ENCODE data around the gene MYL6. TPM values are rescaled to one million over a fixed set of nuclear protein-coding genes. Genes with fewer than 3 reads are reported as not detected.

Gene MYL6
- total and polyA plus RNA-seq, 12 donors = 1,276 to 3,646 (median 1,585) TPM

- Histone ChIP-seq H3K4me3 (no peak overlapping the region), H3K9me3 (replicated peaks in 1 of 3) (no peaks in the 10 kb centered on the region), H3K4me1 (replicated peaks in 1 of 2) (no peaks in the 10 kb centered on the region), H3K36me3 (replicated peaks in 1 of 2) (peaks cover 0 to 97% of the 10 kb centered on the region in 2 donors), H3K27ac (no peak overlapping the region), H3K27me3 (no peaks in the 10 kb centered on the region)
- intact Hi-C loops (cut with DNase I) = no loop called here
- no peak for DNase-seq
- WGBS, 4 donors = 94 to 98% (median 97%) methylated on average over 11 to 14 of the region's 14 CpGs
- TF ChIP-seq POLR2A (IDR thresholded peaks at IDR 0.05) (no peak), CTCF (IDR thresholded peaks at IDR 0.05) (no peak)
These were observed 20.1 kb upstream of the MYL6 start for GRCh38 chr12:56137853-56138571.

- H3K9me3 ChIP-seq (replicated peaks in 1 of 3) = no peaks in the 10 kb centered on the region
- no peaks in the 10 kb centered on the region for H3K27me3 ChIP-seq
- peaks cover 0 to 77% of the 10 kb centered on the region in 2 donors for H3K36me3 ChIP-seq (replicated peaks in 1 of 2)
- 87 to 92% (median 88%) methylated on average over 17 to 19 of the region's 19 CpGs for WGBS, 4 donors
- no peak overlapping the region for H3K4me3 ChIP-seq
- TF ChIP-seq POLR2A (IDR thresholded peaks at IDR 0.05) (no peak), CTCF (IDR thresholded peaks at IDR 0.05) (no peak)
- intact Hi-C loops (cut with DNase I) = no loop called here
- no peak overlapping the region for H3K27ac ChIP-seq
- H3K4me1 ChIP-seq (replicated peaks in 1 of 2) = peaks cover 11 to 12% of the 10 kb centered on the region in 2 donors
- no peak for DNase-seq
These were observed 16.0 kb upstream of the MYL6 start for GRCh38 chr12:56141946-56142784.

DNA sequence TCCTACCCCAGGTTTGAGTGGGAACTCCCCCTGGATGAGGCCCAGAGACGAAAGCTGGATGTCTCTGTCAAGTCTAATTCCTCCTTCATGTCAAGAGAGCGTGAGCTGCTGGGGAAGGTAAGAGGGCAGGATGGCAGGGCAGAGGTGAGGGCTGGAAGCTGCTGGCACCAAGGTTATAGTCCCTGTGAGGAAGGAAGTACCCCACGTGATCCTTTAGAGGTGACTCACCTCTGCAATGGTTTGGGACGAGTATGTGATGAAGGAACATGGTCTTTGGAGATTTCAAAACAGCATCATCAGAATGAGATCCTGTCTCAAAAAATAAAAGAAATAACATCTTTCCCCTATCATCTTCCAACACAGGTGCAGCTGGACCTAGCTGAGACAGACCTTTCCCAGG, 14.9 kb upstream of the MYL6 start:
- no peak for TF ChIP-seq CTCF (IDR thresholded peaks at IDR 0.05)
- no peak for TF ChIP-seq POLR2A (IDR thresholded peaks at IDR 0.05)
- Histone ChIP-seq H3K27ac (peak overlapping the region in 1 of 5 donors; percentile 49), H3K4me1 (replicated peaks in 1 of 2) (peaks cover 15% of the 10 kb centered on the region in 2 donors), H3K4me3 (no peak overlapping the region), H3K27me3 (no peaks in the 10 kb centered on the region), H3K36me3 (replicated peaks in 1 of 2) (peaks cover 0 to 67% of the 10 kb centered on the region in 2 donors), H3K9me3 (replicated peaks in 1 of 3) (no peaks in the 10 kb centered on the region)
- 53 to 72% (median 61%) methylated on average over 4 of the region's 4 CpGs for WGBS, 4 donors
- intact Hi-C loops (cut with DNase I) = no loop called here
- no peak for DNase-seq

DNA sequence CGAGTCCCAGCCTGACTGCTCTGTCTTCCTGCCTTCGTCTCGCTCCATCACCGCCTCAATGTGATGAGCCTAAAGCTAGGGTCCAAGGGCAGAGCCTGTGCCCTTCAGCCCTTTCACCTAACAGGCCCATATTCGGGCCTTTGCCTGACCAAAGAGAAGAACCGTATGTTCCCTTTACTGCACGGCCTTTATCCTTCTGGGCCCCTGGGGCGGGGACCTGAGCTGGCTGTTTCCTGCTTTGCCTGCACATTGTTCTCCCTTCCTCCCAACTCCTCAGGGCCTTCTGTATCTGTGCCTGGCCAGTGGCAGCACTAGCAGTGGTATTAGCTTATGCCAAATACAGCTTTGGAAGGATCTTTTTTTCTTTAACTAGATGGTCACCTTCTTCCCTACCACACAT, 14.3 kb upstream of the MYL6 start:
- no peak for TF ChIP-seq POLR2A (IDR thresholded peaks at IDR 0.05)
- no peak for TF ChIP-seq CTCF (IDR thresholded peaks at IDR 0.05)
- 82 to 86% (median 82%) methylated on average over 8 of the region's 8 CpGs for WGBS, 4 donors
- Histone ChIP-seq H3K9me3 (replicated peaks in 1 of 3) (no peaks in the 10 kb centered on the region), H3K27me3 (no peaks in the 10 kb centered on the region), H3K4me3 (no peak overlapping the region), H3K36me3 (replicated peaks in 1 of 2) (peaks cover 0 to 60% of the 10 kb centered on the region in 2 donors), H3K27ac (peak overlapping the region in 2 of 5 donors; percentile 30 to 49), H3K4me1 (replicated peaks in 1 of 2) (peaks cover 15% of the 10 kb centered on the region in 2 donors)
- intact Hi-C loops (cut with DNase I) = no loop called here
- DNase-seq = no peak
